Measurements from ENCODE around the gene MYO16.

The MYO16 gene

GRCh38 chr13:108674346-108674745 is 44.9 kb downstream of the MYO16 start:
- in situ Hi-C loops (cut with MboI; ENCODE audit: low pct_unique_long_range_greater_than_20kb, low sequenced_read_pairs, unreplicated experiment): no loop called here
- TF ChIP-seq CTCF (IDR thresholded peaks at IDR 0.05; ENCODE audit: extremely low read depth, insufficient read depth, missing control alignments): no peak
- no peak for DNase-seq (ENCODE audit: low spot score)

- no peak for TF ChIP-seq CTCF (IDR thresholded peaks at IDR 0.05; ENCODE audit: extremely low read depth, insufficient read depth, missing control alignments)
- DNase-seq (ENCODE audit: low spot score): no peak
- in situ Hi-C loops (cut with MboI; ENCODE audit: low pct_unique_long_range_greater_than_20kb, low sequenced_read_pairs, unreplicated experiment): no loop called here
These were observed 45.4 kb downstream of the MYO16 start for GRCh38 chr13:108674771-108675170.

DNA sequence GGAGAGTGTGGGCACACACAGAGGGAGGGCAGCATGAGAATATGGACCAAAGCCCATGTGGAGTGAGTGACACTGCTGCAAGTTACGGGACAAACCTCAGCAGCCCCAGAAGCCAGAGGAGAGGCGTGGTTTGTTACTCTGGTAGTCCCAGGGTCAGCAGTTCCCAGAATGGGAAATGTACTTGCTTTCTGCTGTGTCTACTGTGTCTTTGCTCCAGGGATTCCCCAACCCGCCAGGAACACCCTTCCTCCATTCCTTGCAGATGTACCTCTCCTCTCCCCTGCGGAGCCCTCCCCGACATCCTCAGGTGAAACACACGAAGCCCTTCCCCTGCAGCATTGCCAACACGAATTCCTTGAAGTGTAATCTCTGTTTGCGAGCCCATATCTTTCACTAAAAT is 47.2 kb downstream of the MYO16 start:
- no peak for TF ChIP-seq CTCF (IDR thresholded peaks at IDR 0.05; ENCODE audit: extremely low read depth, insufficient read depth, missing control alignments)
- no peak for DNase-seq (ENCODE audit: low spot score)

GRCh38 chr13:108677806-108678205 is 48.4 kb downstream of the MYO16 start:
- TF ChIP-seq CTCF (IDR thresholded peaks at IDR 0.05; ENCODE audit: extremely low read depth, insufficient read depth, missing control alignments): no peak
- in situ Hi-C loops (cut with MboI; ENCODE audit: low pct_unique_long_range_greater_than_20kb, low sequenced_read_pairs, unreplicated experiment): no loop called here
- no peak for DNase-seq (ENCODE audit: low spot score)

More for the DNA sequence above, 47.2 kb downstream of the MYO16 start:
- in situ Hi-C loops (cut with MboI; ENCODE audit: low pct_unique_long_range_greater_than_20kb, low sequenced_read_pairs, unreplicated experiment): no loop called here

GRCh38 chr13:108680011-108680410 is 50.6 kb downstream of the MYO16 start:
- in situ Hi-C loops (cut with MboI; ENCODE audit: low pct_unique_long_range_greater_than_20kb, low sequenced_read_pairs, unreplicated experiment): no loop called here
- TF ChIP-seq CTCF (IDR thresholded peaks at IDR 0.05; ENCODE audit: extremely low read depth, insufficient read depth, missing control alignments): no peak
- DNase-seq (ENCODE audit: low spot score): no peak

DNA sequence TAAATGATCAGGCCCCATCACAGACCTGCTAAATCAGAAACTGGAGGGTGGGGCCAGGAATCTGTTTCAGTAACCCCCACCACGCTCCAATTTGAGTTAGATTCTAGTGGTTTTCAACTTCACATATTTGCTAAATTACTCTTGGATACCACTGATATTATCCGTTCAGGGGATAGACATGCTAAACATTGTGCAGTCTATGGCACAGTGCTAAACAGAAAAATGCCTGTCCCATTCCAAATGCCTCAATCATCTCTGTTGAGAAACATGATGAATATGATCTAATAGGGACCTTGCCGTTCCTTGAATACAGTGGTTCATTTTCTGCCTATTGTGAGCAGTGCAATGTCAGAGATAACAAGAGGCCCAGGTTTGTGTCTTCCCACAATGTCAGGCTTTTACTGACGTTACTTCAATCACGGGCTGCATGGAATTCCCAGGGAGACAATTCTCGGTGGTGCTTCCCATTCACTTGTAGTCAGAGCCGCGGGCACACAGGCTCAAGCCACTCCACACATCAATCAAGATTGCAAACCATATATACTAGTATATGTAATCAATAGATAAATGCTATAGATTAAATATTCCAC is 52.7 kb downstream of the MYO16 start:
- no peak for DNase-seq (ENCODE audit: low spot score)
- TF ChIP-seq CTCF (IDR thresholded peaks at IDR 0.05; ENCODE audit: extremely low read depth, insufficient read depth, missing control alignments): no peak
- in situ Hi-C loops (cut with MboI; ENCODE audit: low pct_unique_long_range_greater_than_20kb, low sequenced_read_pairs, unreplicated experiment): no loop called here

DNA sequence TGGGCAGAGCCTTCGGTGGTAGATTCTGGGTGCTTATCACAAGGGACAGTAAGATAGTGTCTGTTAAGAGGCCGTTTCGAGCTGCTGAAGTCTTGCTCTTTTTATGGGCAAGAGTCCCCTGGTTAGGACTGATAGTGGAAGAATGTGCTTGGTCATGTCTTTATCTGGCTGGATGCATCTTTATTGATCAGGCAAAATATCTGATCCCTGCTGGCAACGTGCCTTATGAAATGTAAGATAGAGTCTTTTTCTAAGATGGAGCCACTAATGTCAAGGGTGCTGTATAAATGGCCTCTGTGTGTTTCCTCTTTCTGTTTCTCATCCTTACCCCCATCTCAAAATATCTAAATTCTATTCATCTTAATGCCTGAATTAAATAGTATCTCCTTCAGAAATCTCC is 53.3 kb downstream of the MYO16 start:
- no peak for DNase-seq (ENCODE audit: low spot score)
- in situ Hi-C loops (cut with MboI; ENCODE audit: low pct_unique_long_range_greater_than_20kb, low sequenced_read_pairs, unreplicated experiment): no loop called here
- TF ChIP-seq CTCF (IDR thresholded peaks at IDR 0.05; ENCODE audit: extremely low read depth, insufficient read depth, missing control alignments): no peak

Data from GM13977 (cell line).